Chondrocyte (in vitro differentiated cells): ENCODE results near the gene LNX1. TPM values are rescaled to one million over a fixed set of nuclear protein-coding genes. Genes with fewer than 3 reads are reported as not detected.

Source experiments
- DNase-seq: peaks from one replicate; pipeline ENCODE4 v3.0.0; 2021; ENCODE audit warnings: mixed read lengths, low spot score
- H3K27ac Mint-ChIP-seq: one replicate; pipeline ENCODE4 v1.8.0; 2021; ENCODE audit warnings: mild to moderate bottlenecking, moderate library complexity, mixed read lengths; ENCODE audit not compliant: unreplicated experiment
- H3K27me3 Mint-ChIP-seq: 2 replicates; pipeline ENCODE4 v1.8.0; 2021; ENCODE audit warnings: low read depth, mixed read lengths
- H3K36me3 Mint-ChIP-seq: 2 replicates; pipeline ENCODE4 v1.8.0; 2021; ENCODE audit warnings: low read depth, mixed read lengths
- H3K4me1 Mint-ChIP-seq: 2 replicates; pipeline ENCODE4 v1.8.0; 2021; ENCODE audit warnings: low read depth, mild to moderate bottlenecking, mixed read lengths
- H3K4me3 Mint-ChIP-seq: one replicate; pipeline ENCODE4 v1.8.0; 2021; ENCODE audit warnings: mild to moderate bottlenecking, moderate library complexity, mixed read lengths; ENCODE audit not compliant: unreplicated experiment
- H3K9me3 Mint-ChIP-seq: 2 replicates; pipeline ENCODE4 v1.8.0; 2021; ENCODE audit warnings: low read depth, mixed read lengths
- CTCF ChIP-seq: fragments of 200-600 bp; sonication (generic); IDR thresholded peaks from 2 replicates; pipeline ENCODE4 v1.5.0; 2021; ENCODE audit warnings: antibody characterized with exemption, mild to moderate bottlenecking, moderate library complexity
- total RNA-seq: library from RNA; stranded (reverse); gene quantifications from 3 replicates; pipeline ENCODE4 v1.2.1, GENCODE V29; 2021

LNX1 gene
- total RNA-seq, 1 donor from 2014 or later, result 1.8 TPM

- Mint-ChIP-seq H3K4me1 (peaks cover 31% of the 10 kb centered on the region), H3K27ac (no peak overlapping the region), H3K36me3 (no peaks in the 10 kb centered on the region), H3K27me3 (no peaks in the 10 kb centered on the region), H3K9me3 (peaks cover 5% of the 10 kb centered on the region), H3K4me3 (no peak overlapping the region)
- no peak for TF ChIP-seq CTCF
- DNase-seq, result no peak
Observed at GRCh38 chr4:53518807-53519206, 72.5 kb downstream of the LNX1 start.

GRCh38 chr4:53515076-53515475 lies 76.2 kb downstream of the LNX1 start:
- no peak for TF ChIP-seq CTCF
- Mint-ChIP-seq H3K27me3 (no peaks in the 10 kb centered on the region), H3K9me3 (no peaks in the 10 kb centered on the region), H3K27ac (no peak overlapping the region), H3K4me3 (no peak overlapping the region), H3K36me3 (no peaks in the 10 kb centered on the region), H3K4me1 (peaks cover 10% of the 10 kb centered on the region)
- DNase-seq, result no peak

GRCh38 chr4:53514509-53514908 lies 76.8 kb downstream of the LNX1 start:
- no peak for DNase-seq
- no peaks in the 10 kb centered on the region for H3K9me3 Mint-ChIP-seq
- TF ChIP-seq CTCF, result no peak

GRCh38 chr4:53512608-53513007 lies 78.7 kb downstream of the LNX1 start:
- TF ChIP-seq CTCF, result no peak
- H3K4me3 Mint-ChIP-seq, result no peak overlapping the region
- H3K27me3 Mint-ChIP-seq, result no peaks in the 10 kb centered on the region
- H3K36me3 Mint-ChIP-seq, result no peaks in the 10 kb centered on the region
- H3K9me3 Mint-ChIP-seq, result no peaks in the 10 kb centered on the region
- no peak overlapping the region for H3K27ac Mint-ChIP-seq
- peaks cover 20% of the 10 kb centered on the region for H3K4me1 Mint-ChIP-seq
- DNase-seq, result no peak

More at GRCh38 chr4:53514509-53514908, 76.8 kb downstream of the LNX1 start:
- peaks cover 7% of the 10 kb centered on the region for H3K4me1 Mint-ChIP-seq
- no peaks in the 10 kb centered on the region for H3K36me3 Mint-ChIP-seq
- H3K27ac Mint-ChIP-seq, result no peak overlapping the region
- H3K4me3 Mint-ChIP-seq, result no peak overlapping the region
- H3K27me3 Mint-ChIP-seq, result no peaks in the 10 kb centered on the region

- H3K36me3 Mint-ChIP-seq, result no peaks in the 10 kb centered on the region
- peaks cover 28% of the 10 kb centered on the region for H3K4me1 Mint-ChIP-seq
- no peak for DNase-seq
- H3K4me3 Mint-ChIP-seq, result no peak overlapping the region
- H3K27ac Mint-ChIP-seq, result no peak overlapping the region
- TF ChIP-seq CTCF, result no peak
- no peaks in the 10 kb centered on the region for H3K27me3 Mint-ChIP-seq
- no peaks in the 10 kb centered on the region for H3K9me3 Mint-ChIP-seq
Observed at GRCh38 chr4:53511014-53511413, 80.3 kb downstream of the LNX1 start.
